Ovary (tissue), 9 donors: Measurements from ENCODE around the gene YWHAQ. TPM values are rescaled to one million over a fixed set of nuclear protein-coding genes. Genes with fewer than 3 reads are reported as not detected.

Source experiments
- DNase-seq, 5 donors: peaks; one replicate each; pipeline ENCODE4 v3.0.0-alpha.2; 2019 to 2020
- H3K27ac ChIP-seq, 2 donors: fragments of 200-600 bp; one replicate each; pipeline versions ENCODE4 v1.5.1 to v1.8.0; 2019 to 2022
- H3K27me3 ChIP-seq: fragments of 200-600 bp; one replicate; pipeline ENCODE4 v1.8.0; 2022
- H3K36me3 ChIP-seq: fragments of 200-600 bp; sonication (generic); one replicate; pipeline ENCODE4 v1.5.1; 2019
- H3K4me1 ChIP-seq: one replicate; pipeline ENCODE4 v1.8.1; 2013; ENCODE audit warnings: mild to moderate bottlenecking, moderate library complexity; ENCODE audit not compliant: insufficient read depth
- H3K4me3 ChIP-seq: fragments of 200-600 bp; sonication (generic); one replicate; pipeline ENCODE4 v1.5.1; 2017
- H3K9me3 ChIP-seq, 2 donors: fragments of 200-600 bp in 1 of 2; sonication (generic) in 1 of 2; one replicate each; pipeline versions ENCODE4 v1.5.1 to v1.8.1; 2013 to 2019; ENCODE audit warnings: mild to moderate bottlenecking in 1 of 2, moderate library complexity in 1 of 2
- CTCF ChIP-seq, 3 donors: fragments of 450-650 bp in 2 of 3; fragments of 200-600 bp in 1 of 3; IDR thresholded peaks; one replicate each; pipeline versions ENCODE4 v1.5.1 to v1.8.0; 2016 to 2022; ENCODE audit warnings: antibody characterized with exemption in 3 of 3, mild to moderate bottlenecking in 1 of 3
- EP300 ChIP-seq: sonication (generic); formaldehyde crosslinking; IDR thresholded peaks from one replicate; pipeline ENCODE4 v1.6.1; 2017; ENCODE audit warnings: antibody characterized with exemption
- POLR2A ChIP-seq: fragments of 450-650 bp; IDR thresholded peaks from one replicate; pipeline ENCODE4 v1.6.1; 2017; ENCODE audit warnings: antibody characterized with exemption, mild to moderate bottlenecking, moderate library complexity
- WGBS, 3 donors: extraction: QIAGEN DNeasy Blood & Tissue Kit in 1 of 3; methylation state at CpG; one replicate each; pipeline versions ENCODE4 v1.1.5 to v1.1.7; 2013 to 2017; 5-methylcytosine and 5-hydroxymethylcytosine counted together
- intact Hi-C, 4 donors: fragments of 100-400 bp; cut with DNase I; formaldehyde crosslinking; loops; one replicate each; pipeline versions ENCODE4 v1.11.0 to v1.15.1; 2022 to 2023
- polyA plus RNA-seq, 2 donors: library from polyadenylated mRNA; stranded (reverse); fragments of 200-250 nt in 1 of 2; fragments of 350-450 nt in 1 of 2; fragmentation: Illumina TruSeq in 1 of 2; extraction: RNeasy Lipid Tissue Mini Kit (QIAGEN cat#74804) in 1 of 2; gene quantifications; one replicate each; pipeline ENCODE4 v1.2.3, GENCODE V29; 2013 to 2014
- total RNA-seq, 7 donors: library from RNA; depleted of rRNA in 2 of 7; stranded (reverse); fragments of >200 nt in 2 of 7; fragmentation: NEBNext Ultra II Directional in 3 of 7; extraction: Animal tissue kit (Norgen Biotek cat#: 25700) in 3 of 7; gene quantifications; one replicate each; pipeline versions ENCODE4 v1.1.0 to v1.2.4, GENCODE V29; 2016 to 2023
- donor health status: DM: no; HTN: no; CAD: no; lungs with moderate emphysema.
- donor health status: DM: no; HTN: no; CAD: no.
- donor health status: Bipolar disorder and iron deficiency.
- donor health status: DM: yes; HTN: yes; CAD: no.
- donor health status: DM: no; HTN: no; CAD: no.
- donor health status: DM: yes; HTN: yes; CAD: no.

The YWHAQ gene
- total and polyA plus RNA-seq, 9 donors: 156 to 386 (median 241) TPM

GRCh38 chr2:9658972-9659371 lies 28.2 kb upstream of the YWHAQ start:
- no peak overlapping the region for H3K4me3 ChIP-seq
- 71 to 80% (median 75%) methylated on average over 9 of the region's 9 CpGs for WGBS, 3 donors
- DNase-seq: no peak
- intact Hi-C loops: no loop called here
- no peaks in the 10 kb centered on the region for H3K27me3 ChIP-seq
- no peaks in the 10 kb centered on the region for H3K9me3 ChIP-seq
- TF ChIP-seq POLR2A (no peak), CTCF (IDR thresholded peaks at IDR 0.05) (no peak), EP300 (no peak)
- H3K27ac ChIP-seq: no peak overlapping the region
- no peaks in the 10 kb centered on the region for H3K36me3 ChIP-seq
- peaks cover 4% of the 10 kb centered on the region for H3K4me1 ChIP-seq

- H3K36me3 ChIP-seq: no peaks in the 10 kb centered on the region
- H3K27ac ChIP-seq: no peak overlapping the region
- H3K4me1 ChIP-seq: peaks cover 6% of the 10 kb centered on the region
- 83 to 89% (median 86%) methylated on average over 6 of the region's 6 CpGs for WGBS, 3 donors
- intact Hi-C loops: no loop called here
- DNase-seq: no peak
- H3K27me3 ChIP-seq: no peaks in the 10 kb centered on the region
- no peak for TF ChIP-seq POLR2A
- no peak for TF ChIP-seq EP300
- no peak for TF ChIP-seq CTCF (IDR thresholded peaks at IDR 0.05)
- H3K9me3 ChIP-seq: no peaks in the 10 kb centered on the region
- no peak overlapping the region for H3K4me3 ChIP-seq
Observed at GRCh38 chr2:9657731-9658130, 26.9 kb upstream of the YWHAQ start.

GRCh38 chr2:9657083-9657482 lies 26.3 kb upstream of the YWHAQ start:
- no peaks in the 10 kb centered on the region for H3K9me3 ChIP-seq
- H3K4me1 ChIP-seq: peaks cover 8% of the 10 kb centered on the region
- no peaks in the 10 kb centered on the region for H3K36me3 ChIP-seq
- WGBS, 3 donors: 24 to 47% (median 30%) methylated on average over 6 of the region's 6 CpGs
- intact Hi-C loops: no loop called here
- TF ChIP-seq CTCF (IDR thresholded peaks at IDR 0.05) (no peak), POLR2A (no peak), EP300 (no peak)
- DNase-seq: no peak
- H3K27ac ChIP-seq: no peak overlapping the region
- H3K27me3 ChIP-seq: no peaks in the 10 kb centered on the region
- no peak overlapping the region for H3K4me3 ChIP-seq

GRCh38 chr2:9656270-9656766 lies 25.5 kb upstream of the YWHAQ start:
- H3K9me3 ChIP-seq: no peaks in the 10 kb centered on the region
- no peak overlapping the region for H3K27ac ChIP-seq
- H3K4me1 ChIP-seq: peaks cover 8% of the 10 kb centered on the region
- no peak for DNase-seq
- intact Hi-C loops: no loop called here
- TF ChIP-seq CTCF (IDR thresholded peaks at IDR 0.05) (no peak), POLR2A (no peak), EP300 (no peak)
- H3K27me3 ChIP-seq: no peaks in the 10 kb centered on the region
- no peak overlapping the region for H3K4me3 ChIP-seq
- H3K36me3 ChIP-seq: no peaks in the 10 kb centered on the region
- 72 to 84% (median 84%) methylated on average over 11 of the region's 11 CpGs for WGBS, 3 donors
